IMR-90 (cell line): ENCODE data around the gene TOMM6. TPM values are rescaled to one million over a fixed set of nuclear protein-coding genes. Genes with fewer than 3 reads are reported as not detected.

Source experiments
- ATAC-seq: fragments of 200-7000 bp; cut with Tn5 transposase; 2 replicates; pipeline ENCODE4 v1.9.1; 2020; ENCODE audit warnings: low read depth, mild to moderate bottlenecking, moderate library complexity
- BruUV-seq: library from RNA; stranded (reverse); fragments of 400-500 nt; replicated peaks from 2 replicates; lab custom pipeline; 2021; lab: Mats Ljungman, UMichigan
- CTCF ChIA-PET: fragments of 300-600 bp; formaldehyde crosslinking; extraction: SDS; loops from one replicate; lab custom pipeline; 2021; ENCODE audit warnings: antibody characterized with exemption; lab: Yijun Ruan, JAX
- POLR2A ChIA-PET: fragments of 300-600 bp; sonication (Branson Sonifier 250); formaldehyde crosslinking; loops from one replicate; lab custom pipeline; 2022; ENCODE audit warnings: antibody characterized with exemption; ENCODE audit not compliant: unreplicated experiment; lab: Charles Lee
- DNase-seq: peaks from one replicate; pipeline ENCODE4 v3.0.0; 2013
- H2AFZ ChIP-seq: replicated peaks from 2 replicates; pipeline ENCODE3; 2013; ENCODE audit warnings: low read length, mild to moderate bottlenecking; ENCODE audit not compliant: poor library complexity
- H2AK5ac ChIP-seq: 2 replicates; pipeline ENCODE4 v1.6.1; 2013; ENCODE audit warnings: low read depth, low read length, inconsistent platforms
- H2AK9ac ChIP-seq: replicated peaks from 2 replicates; pipeline ENCODE3; 2013; ENCODE audit warnings: mild to moderate bottlenecking, low read depth, low read length, moderate library complexity; ENCODE audit not compliant: poor library complexity
- H2BK120ac ChIP-seq: 2 replicates; pipeline ENCODE4 v1.6.1; 2013; ENCODE audit warnings: low read depth, low read length, inconsistent platforms
- H2BK15ac ChIP-seq: 3 replicates; pipeline ENCODE4 v1.6.1; 2013; ENCODE audit warnings: low read depth, low read length, inconsistent platforms
- H2BK20ac ChIP-seq: 2 replicates; pipeline ENCODE4 v1.6.1; 2013; ENCODE audit warnings: low read depth, mild to moderate bottlenecking, inconsistent platforms, low read length, moderate library complexity
- H2BK5ac ChIP-seq: 2 replicates; pipeline ENCODE4 v1.6.1; 2013; ENCODE audit warnings: mild to moderate bottlenecking, low read depth, low read length, inconsistent platforms; ENCODE audit not compliant: poor library complexity, severe bottlenecking
- H3K14ac ChIP-seq: replicated peaks from 2 replicates; pipeline ENCODE4 v1.6.1; 2013; ENCODE audit warnings: low read depth, low read length, inconsistent platforms
- H3K18ac ChIP-seq: 2 replicates; pipeline ENCODE4 v1.6.1; 2013; ENCODE audit warnings: low read depth, low read length, control low read depth
- H3K23ac ChIP-seq: 2 replicates; pipeline ENCODE4 v1.6.1; 2013; ENCODE audit warnings: low read depth, low read length, inconsistent platforms
- H3K27ac ChIP-seq: 2 replicates; pipeline ENCODE4 v1.5.1; 2013; ENCODE audit warnings: mild to moderate bottlenecking, control low read depth, low read length; ENCODE audit not compliant: insufficient read depth
- H3K27me3 ChIP-seq: 2 replicates; pipeline ENCODE4 v1.6.1; 2013; ENCODE audit warnings: low read length; ENCODE audit not compliant: control insufficient read depth, insufficient read depth
- H3K36me3 ChIP-seq: 2 replicates; pipeline ENCODE4 v1.6.1; 2013; ENCODE audit warnings: low read length, mixed read lengths; ENCODE audit not compliant: control insufficient read depth, insufficient read depth
- H3K4ac ChIP-seq: 2 replicates; pipeline ENCODE4 v1.6.1; 2013; ENCODE audit warnings: low read depth, low read length, inconsistent platforms
- H3K4me1 ChIP-seq: 2 replicates; pipeline ENCODE4 v1.6.1; 2013; ENCODE audit warnings: low read length, mixed read lengths; ENCODE audit not compliant: control insufficient read depth, insufficient read depth
- H3K4me2 ChIP-seq: 2 replicates; pipeline ENCODE4 v1.6.1; 2013; ENCODE audit warnings: low read depth, mild to moderate bottlenecking, control low read depth, low read length, moderate library complexity
- H3K4me3 ChIP-seq: 2 replicates; pipeline ENCODE4 v1.5.1; 2013; ENCODE audit warnings: low read depth, mild to moderate bottlenecking, control low read depth, low read length, moderate library complexity; ENCODE audit not compliant: insufficient read depth
- H3K56ac ChIP-seq: 2 replicates; pipeline ENCODE4 v1.6.1; 2013; ENCODE audit warnings: low read length, inconsistent platforms; ENCODE audit not compliant: insufficient read depth; ENCODE audit errors: extremely low read depth
- H3K79me1 ChIP-seq, 2 experiments: 2 replicates each; pipeline ENCODE4 v1.6.1; 2013; ENCODE audit warnings: low read length in 2 of 2, inconsistent platforms in 1 of 2, low read depth in 1 of 2
- H3K9ac ChIP-seq: 2 replicates; pipeline ENCODE4 v1.6.1; 2013; ENCODE audit warnings: low read depth, low read length, control low read depth
- H3K9me1 ChIP-seq: 2 replicates; pipeline ENCODE4 v1.6.1; 2013; ENCODE audit warnings: low read length, inconsistent platforms; ENCODE audit not compliant: insufficient read depth
- H3K9me3 ChIP-seq: 2 replicates; pipeline ENCODE4 v1.6.1; 2013; ENCODE audit warnings: low read length; ENCODE audit not compliant: control insufficient read depth, insufficient read depth
- H4K20me1 ChIP-seq: 2 replicates; pipeline ENCODE4 v1.6.1; 2013; ENCODE audit warnings: low read length, inconsistent platforms; ENCODE audit not compliant: insufficient read depth
- H4K5ac ChIP-seq: 2 replicates; pipeline ENCODE4 v1.6.1; 2013; ENCODE audit warnings: mild to moderate bottlenecking, low read depth, low read length, control low read depth
- H4K8ac ChIP-seq, 2 experiments: 2 replicates each; pipeline ENCODE4 v1.6.1; 2013; ENCODE audit warnings: low read depth in 2 of 2, low read length in 2 of 2, control low read depth in 1 of 2, inconsistent platforms in 1 of 2
- H4K91ac ChIP-seq: 2 replicates; pipeline ENCODE4 v1.6.1; 2013; ENCODE audit warnings: low read depth, low read length, inconsistent platforms; ENCODE audit not compliant: insufficient read depth
- CHD1 ChIP-seq: IDR thresholded peaks from 2 replicates; pipeline ENCODE4 v1.6.1; 2012; ENCODE audit warnings: low read depth, low read length, improper control_type of control experiment
- WGBS, 2 experiments: methylation state at CpG; one replicate each; pipeline versions ENCODE4 v1.1.5 to v1.1.7; 2013; ENCODE audit warnings: missing lambda C conversion rate in 2 of 2; ENCODE audit not compliant: insufficient read length in 1 of 2; ENCODE audit errors: extremely low coverage in 2 of 2; 5-methylcytosine and 5-hydroxymethylcytosine counted together
- dilution Hi-C: fragments of 300-500 bp; cut with HindIII; formaldehyde crosslinking; loops from one replicate; pipeline ENCODE4 v1.14.3; 2018; ENCODE audit warnings: low sequenced_read_pairs; ENCODE audit not compliant: unreplicated experiment
- in situ Hi-C: fragments of 300-500 bp; cut with MboI; formaldehyde crosslinking; loops from 3 replicates; pipeline ENCODE4 v1.14.3; 2019; ENCODE audit warnings: low sequenced_read_pairs, inconsistent platforms, mixed read lengths
- intact Hi-C: fragments of 100-400 bp; cut with micrococcal nuclease; formaldehyde crosslinking; loops from 2 replicates; pipeline ENCODE4 v1.10.0; 2022
- polyA plus RNA-seq, 3 experiments: library from polyadenylated mRNA; depleted of rRNA; stranded (reverse); fragments of >200 nt; gene quantifications; 2 replicates each; pipeline ENCODE4 v1.2.3, GENCODE V29; 2012; ENCODE audit warnings: low replicate concordance in 1 of 3
- total RNA-seq: library from RNA; depleted of rRNA; stranded (reverse); fragments of >200 nt; gene quantifications from 2 replicates; pipeline ENCODE4 v1.2.3, GENCODE V29; 2012

Gene TOMM6
- total and polyA plus RNA-seq, 2 of the 4 experiments (the other 2 are of a cell fraction), result 128 to 227 TPM

DNA sequence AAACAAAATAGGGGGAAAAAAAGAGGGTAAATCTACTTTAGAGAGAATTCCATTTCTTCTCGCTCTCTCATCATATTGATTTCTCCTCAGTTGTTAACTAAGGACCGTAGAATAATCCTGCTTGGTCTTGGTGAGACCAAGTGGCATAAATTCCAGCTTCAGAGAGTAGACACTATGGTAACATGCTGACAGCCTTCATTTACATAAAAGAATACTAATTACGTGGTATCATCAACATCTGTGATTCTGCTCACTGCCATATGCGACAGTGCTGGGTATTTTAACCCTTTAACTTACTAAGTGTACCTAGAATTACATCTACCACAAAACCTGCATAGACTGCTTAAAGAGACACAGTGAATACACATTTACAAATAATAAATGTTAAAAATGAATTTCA is 27.1 kb downstream of the TOMM6 start:
- Histone ChIP-seq H2BK120ac (no peak overlapping the region), H4K8ac (no peak overlapping the region), H3K4me1 (no peaks in the 10 kb centered on the region), H2AK9ac (no peak overlapping the region), H3K23ac (no peak overlapping the region), H4K91ac (no peak overlapping the region), H2AK5ac (no peak overlapping the region), H2BK5ac (no peak overlapping the region), H3K4ac (no peak overlapping the region), H2AFZ (no peak overlapping the region), H3K14ac (no peak overlapping the region), H3K27ac (no peak overlapping the region), H3K27me3 (no peaks in the 10 kb centered on the region), H3K36me3 (no peaks in the 10 kb centered on the region), H4K5ac (no peak overlapping the region), H3K4me3 (no peak overlapping the region), H3K9me1 (no peaks in the 10 kb centered on the region), H3K56ac (no peak overlapping the region), H4K20me1 (no peaks in the 10 kb centered on the region), H3K9ac (no peak overlapping the region), H3K9me3 (no peaks in the 10 kb centered on the region), H2BK15ac (no peak overlapping the region), H3K79me1 (no peaks in the 10 kb centered on the region), H2BK20ac (no peak overlapping the region), H3K18ac (no peak overlapping the region), H3K4me2 (no peak overlapping the region)
- BruUV-seq, result no TSS peak
- ATAC-seq, result no peak
- POLR2A ChIA-PET, result no interaction called here
- in situ Hi-C loops, result no loop called here
- CTCF ChIA-PET, result no interaction called here
- TF ChIP-seq CHD1, result no peak
- intact Hi-C loops, result no loop called here
- no CpG with 5 or more reads among the region's 4 CpGs for WGBS, 2 experiments
- no peak for DNase-seq
- dilution Hi-C loops, result no loop called here
